ENCODE data around the gene DENND4A. TPM values are rescaled to one million over a fixed set of nuclear protein-coding genes. Genes with fewer than 3 reads are reported as not detected.

The DENND4A gene
- total RNA-seq, 6 experiments from 2014 or later = 15.8 to 19.4 (median 17.1) TPM

DNA sequence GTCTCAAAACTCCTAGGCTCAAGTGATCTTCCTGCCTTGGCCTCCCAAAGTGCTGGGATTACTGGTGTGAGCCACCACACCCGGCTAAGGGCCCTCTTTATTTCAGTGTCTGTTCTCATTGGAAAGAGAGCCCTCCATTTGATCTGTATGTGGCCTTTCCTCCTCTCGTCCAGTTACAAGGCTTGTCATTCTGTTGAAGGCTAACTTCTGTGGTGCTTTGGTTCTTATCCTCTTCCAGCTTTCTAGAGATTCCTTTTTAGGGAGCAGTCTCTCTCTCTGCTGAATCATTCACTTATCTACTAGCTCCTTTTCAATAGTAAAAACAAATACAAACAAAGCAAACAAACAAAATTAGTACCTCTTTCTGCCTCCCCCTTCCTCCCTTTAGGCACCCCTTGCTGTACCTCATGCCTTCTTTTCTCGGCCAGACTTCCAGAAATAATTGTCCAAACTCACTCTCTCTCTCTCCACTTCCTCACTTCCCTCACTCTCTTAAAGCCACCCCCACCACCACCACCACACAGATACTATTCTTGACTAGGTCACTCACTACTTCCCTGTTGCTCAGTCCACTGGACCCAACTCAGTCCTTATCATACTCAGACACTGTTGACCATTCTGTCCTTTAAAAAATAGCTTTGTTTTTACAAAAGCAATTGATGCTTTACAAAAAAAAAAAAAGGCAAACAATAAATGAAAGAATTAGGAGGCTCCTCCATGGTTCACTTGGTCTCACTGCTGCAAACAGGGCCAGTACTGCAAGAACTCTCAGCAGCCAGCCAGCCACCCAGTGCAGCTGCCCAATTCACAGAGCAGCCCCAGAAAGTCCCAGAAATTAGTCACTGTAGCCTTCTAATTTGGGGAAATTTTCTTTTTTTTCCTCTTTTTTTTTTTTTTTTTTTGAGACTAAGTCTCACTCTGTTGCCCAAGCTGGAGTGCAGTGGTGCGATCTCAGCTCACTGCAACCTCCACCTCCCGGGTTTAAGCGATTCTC is 45.5 kb upstream of the DENND4A start:
- no peaks in the 10 kb centered on the region for H3K36me3 Mint-ChIP-seq (ENCODE audit: low read depth)
- TF ChIP-seq, protein P1, sequence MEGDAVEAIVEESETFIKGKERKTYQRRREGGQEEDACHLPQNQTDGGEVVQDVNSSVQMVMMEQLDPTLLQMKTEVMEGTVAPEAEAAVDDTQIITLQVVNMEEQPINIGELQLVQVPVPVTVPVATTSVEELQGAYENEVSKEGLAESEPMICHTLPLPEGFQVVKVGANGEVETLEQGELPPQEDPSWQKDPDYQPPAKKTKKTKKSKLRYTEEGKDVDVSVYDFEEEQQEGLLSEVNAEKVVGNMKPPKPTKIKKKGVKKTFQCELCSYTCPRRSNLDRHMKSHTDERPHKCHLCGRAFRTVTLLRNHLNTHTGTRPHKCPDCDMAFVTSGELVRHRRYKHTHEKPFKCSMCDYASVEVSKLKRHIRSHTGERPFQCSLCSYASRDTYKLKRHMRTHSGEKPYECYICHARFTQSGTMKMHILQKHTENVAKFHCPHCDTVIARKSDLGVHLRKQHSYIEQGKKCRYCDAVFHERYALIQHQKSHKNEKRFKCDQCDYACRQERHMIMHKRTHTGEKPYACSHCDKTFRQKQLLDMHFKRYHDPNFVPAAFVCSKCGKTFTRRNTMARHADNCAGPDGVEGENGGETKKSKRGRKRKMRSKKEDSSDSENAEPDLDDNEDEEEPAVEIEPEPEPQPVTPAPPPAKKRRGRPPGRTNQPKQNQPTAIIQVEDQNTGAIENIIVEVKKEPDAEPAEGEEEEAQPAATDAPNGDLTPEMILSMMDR (IDR thresholded peaks at IDR 0.05) = no peak
- no peaks in the 10 kb centered on the region for H3K9me3 Mint-ChIP-seq
- no peak for DNase-seq
- no peak overlapping the region for H3K4me3 Mint-ChIP-seq
- H3K27me3 Mint-ChIP-seq (ENCODE audit: insufficient read depth) = no peaks in the 10 kb centered on the region; the same call in 1 of the 2 replicates
- H3K27ac Mint-ChIP-seq = peak overlapping the region; percentile 46
- H3K4me1 Mint-ChIP-seq (ENCODE audit: low read depth) = peaks cover 44% of the 10 kb centered on the region

DNA sequence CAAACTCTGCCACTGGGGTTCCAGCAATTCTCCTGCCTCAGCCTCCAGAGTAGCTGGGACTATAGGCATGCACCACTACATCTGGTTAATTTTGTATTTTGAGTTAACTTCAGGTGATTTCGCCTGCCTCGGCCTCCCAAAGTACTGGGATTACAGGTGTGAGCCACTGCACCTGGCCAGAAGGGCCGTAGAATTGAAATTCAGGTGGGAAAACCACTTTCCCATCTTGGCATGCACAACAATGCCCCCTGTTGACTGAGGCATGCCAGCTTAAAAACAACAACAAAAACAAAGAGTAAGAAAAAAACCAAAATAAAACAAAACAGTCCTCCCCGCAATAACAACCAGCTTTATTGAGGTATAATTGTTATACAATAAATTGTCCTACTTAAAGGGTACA is 44.6 kb upstream of the DENND4A start:
- H3K4me1 Mint-ChIP-seq (ENCODE audit: low read depth) = peaks cover 49% of the 10 kb centered on the region
- no peaks in the 10 kb centered on the region for H3K36me3 Mint-ChIP-seq (ENCODE audit: low read depth)
- H3K4me3 Mint-ChIP-seq = no peak overlapping the region
- no peaks in the 10 kb centered on the region; the same call in 1 of the 2 replicates for H3K27me3 Mint-ChIP-seq (ENCODE audit: insufficient read depth)
- TF ChIP-seq, protein P1 (IDR thresholded peaks at IDR 0.05) = peak; percentile 53
- no peak overlapping the region for H3K27ac Mint-ChIP-seq
- no peaks in the 10 kb centered on the region for H3K9me3 Mint-ChIP-seq
- DNase-seq = no peak

DNA sequence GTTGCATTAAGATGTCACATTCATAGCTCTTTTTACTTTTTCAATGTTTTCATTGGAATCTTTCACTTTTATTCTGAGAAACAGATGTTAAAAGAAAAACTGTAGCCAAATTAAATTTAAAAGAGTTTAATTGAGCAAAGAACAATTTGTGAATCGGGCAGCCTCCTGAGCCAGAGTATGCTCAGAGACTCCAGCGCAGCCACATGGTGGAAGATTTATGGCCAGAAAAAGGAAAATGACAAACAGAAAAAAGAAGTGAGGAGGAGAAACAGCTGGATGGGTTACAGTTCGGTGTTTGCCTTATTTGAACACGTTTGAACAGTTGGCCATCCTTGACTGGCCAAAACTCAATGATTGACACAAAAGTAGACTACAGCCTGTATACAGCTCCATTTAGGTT is 43.4 kb upstream of the DENND4A start:
- Mint-ChIP-seq H3K4me1 (ENCODE audit: low read depth) (peaks cover 40% of the 10 kb centered on the region), H3K27me3 (ENCODE audit: insufficient read depth) (no peaks in the 10 kb centered on the region; the same call in 1 of the 2 replicates), H3K36me3 (ENCODE audit: low read depth) (no peaks in the 10 kb centered on the region), H3K9me3 (no peaks in the 10 kb centered on the region), H3K4me3 (no peak overlapping the region), H3K27ac (no peak overlapping the region)
- TF ChIP-seq, protein P1 (IDR thresholded peaks at IDR 0.05) = no peak
- no peak for DNase-seq

DNA sequence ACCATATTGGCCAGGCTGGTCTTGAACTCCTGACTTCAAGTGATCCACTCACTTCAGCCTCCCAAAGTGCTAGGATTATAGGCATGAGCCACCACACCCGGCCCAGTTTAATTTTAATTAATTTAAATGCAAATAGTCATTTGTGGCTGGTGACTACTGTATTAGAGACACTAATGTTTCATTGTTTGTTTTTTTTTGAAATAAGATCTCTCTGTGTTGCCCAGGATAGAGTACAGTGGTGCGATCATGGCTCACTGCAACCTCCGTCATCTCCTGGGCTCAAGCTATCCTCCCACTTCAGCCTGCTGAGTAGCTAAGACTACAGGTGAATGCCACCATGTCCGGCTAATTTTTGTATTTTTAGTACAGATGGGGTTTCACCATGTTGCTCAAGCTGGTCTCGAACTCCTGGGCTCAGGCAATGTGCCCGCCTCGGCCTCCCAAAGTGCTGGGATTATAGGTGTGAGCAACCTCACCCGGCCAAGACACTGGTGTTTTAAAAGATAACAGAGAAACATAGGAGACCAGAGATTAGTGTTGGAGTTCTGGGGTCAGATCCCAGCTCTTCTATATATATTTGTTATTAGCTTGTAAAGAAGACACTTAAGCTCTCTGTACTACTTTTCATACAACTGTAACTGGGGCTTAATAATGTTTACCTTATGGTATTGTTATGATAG is 42.6 kb upstream of the DENND4A start:
- no peak for DNase-seq
- TF ChIP-seq, protein P1 (IDR thresholded peaks at IDR 0.05) = no peak
- Mint-ChIP-seq H3K27me3 (ENCODE audit: insufficient read depth) (no peaks in the 10 kb centered on the region; the same call in 1 of the 2 replicates), H3K36me3 (ENCODE audit: low read depth) (no peaks in the 10 kb centered on the region), H3K27ac (no peak overlapping the region), H3K4me3 (no peak overlapping the region), H3K4me1 (ENCODE audit: low read depth) (peaks cover 40% of the 10 kb centered on the region), H3K9me3 (no peaks in the 10 kb centered on the region)

DNA sequence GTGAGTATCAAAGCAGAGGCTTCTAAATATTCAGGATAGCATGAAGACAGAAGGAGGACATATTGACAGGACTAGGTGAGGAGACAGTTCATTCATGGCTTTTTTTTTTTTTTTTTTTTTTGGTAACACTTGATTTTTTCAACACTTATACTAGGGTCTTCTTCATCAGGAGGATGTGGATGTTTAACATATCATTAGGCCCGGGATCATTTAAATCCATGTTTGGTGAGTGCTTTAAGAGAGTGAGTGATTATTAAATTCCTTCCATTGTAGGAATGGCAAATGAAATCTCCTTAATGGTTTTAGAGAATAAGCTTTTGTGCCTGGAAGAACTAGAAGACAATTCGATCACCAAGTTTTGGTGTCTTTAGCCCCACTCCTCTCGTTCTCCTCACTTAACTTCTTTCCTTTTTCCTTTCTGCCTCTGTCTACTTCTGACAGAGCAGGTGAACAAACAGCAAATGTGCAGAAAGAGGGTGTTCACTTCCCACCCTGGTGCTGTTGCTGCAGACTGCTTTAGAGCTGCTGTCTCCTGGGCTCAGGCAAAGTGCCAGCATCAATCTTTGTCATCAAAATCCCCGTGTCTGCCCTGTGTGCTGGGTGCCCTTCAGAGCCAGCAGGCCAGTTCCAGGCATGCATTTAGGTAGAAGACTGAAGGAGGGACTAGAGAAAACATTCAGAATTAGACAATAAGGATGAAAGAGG is 41.6 kb upstream of the DENND4A start:
- H3K9me3 Mint-ChIP-seq = no peaks in the 10 kb centered on the region
- H3K4me1 Mint-ChIP-seq (ENCODE audit: low read depth) = peaks cover 40% of the 10 kb centered on the region
- TF ChIP-seq, protein P1 (IDR thresholded peaks at IDR 0.05) = no peak
- no peaks in the 10 kb centered on the region; the same call in 1 of the 2 replicates for H3K27me3 Mint-ChIP-seq (ENCODE audit: insufficient read depth)
- peak overlapping the region; percentile 86 for H3K4me3 Mint-ChIP-seq
- H3K36me3 Mint-ChIP-seq (ENCODE audit: low read depth) = no peaks in the 10 kb centered on the region
- DNase-seq = no peak
- peak overlapping the region; percentile 94 for H3K27ac Mint-ChIP-seq

All from HFFc6 (cell line).